BE2C (cell line): Measurements from ENCODE around the gene DCDC1.

ENCODE experiments used
- DNase-seq: peaks from one replicate; pipeline ENCODE4 v3.0.0-alpha.2; 2020
- H3K27me3 ChIP-seq: fragments of 250-450 bp; sonication (Bioruptor Pico); 2 replicates; pipeline ENCODE4 v1.5.1; 2020; ENCODE audit warnings: mild to moderate bottlenecking
- H3K36me3 ChIP-seq: fragments of 250-450 bp; sonication (Bioruptor Pico); 2 replicates; pipeline ENCODE4 v1.5.1; 2020; ENCODE audit warnings: mild to moderate bottlenecking
- H3K4me1 ChIP-seq: fragments of 250-450 bp; sonication (Bioruptor Pico); 2 replicates; pipeline ENCODE4 v1.5.1; 2020
- H3K4me3 ChIP-seq: 2 replicates; pipeline ENCODE4 v1.5.1; 2011; ENCODE audit warnings: low read depth, low read length
- H3K9me3 ChIP-seq: fragments of 250-450 bp; sonication (Bioruptor Pico); 2 replicates; pipeline ENCODE4 v1.5.1; 2020
- TF ChIP-seq, protein P1 (sequence below): IDR thresholded peaks from 2 replicates; pipeline ENCODE4 v1.5.1; 2012; ENCODE audit warnings: mild to moderate bottlenecking, low read depth, low read length

DCDC1 gene

DNA sequence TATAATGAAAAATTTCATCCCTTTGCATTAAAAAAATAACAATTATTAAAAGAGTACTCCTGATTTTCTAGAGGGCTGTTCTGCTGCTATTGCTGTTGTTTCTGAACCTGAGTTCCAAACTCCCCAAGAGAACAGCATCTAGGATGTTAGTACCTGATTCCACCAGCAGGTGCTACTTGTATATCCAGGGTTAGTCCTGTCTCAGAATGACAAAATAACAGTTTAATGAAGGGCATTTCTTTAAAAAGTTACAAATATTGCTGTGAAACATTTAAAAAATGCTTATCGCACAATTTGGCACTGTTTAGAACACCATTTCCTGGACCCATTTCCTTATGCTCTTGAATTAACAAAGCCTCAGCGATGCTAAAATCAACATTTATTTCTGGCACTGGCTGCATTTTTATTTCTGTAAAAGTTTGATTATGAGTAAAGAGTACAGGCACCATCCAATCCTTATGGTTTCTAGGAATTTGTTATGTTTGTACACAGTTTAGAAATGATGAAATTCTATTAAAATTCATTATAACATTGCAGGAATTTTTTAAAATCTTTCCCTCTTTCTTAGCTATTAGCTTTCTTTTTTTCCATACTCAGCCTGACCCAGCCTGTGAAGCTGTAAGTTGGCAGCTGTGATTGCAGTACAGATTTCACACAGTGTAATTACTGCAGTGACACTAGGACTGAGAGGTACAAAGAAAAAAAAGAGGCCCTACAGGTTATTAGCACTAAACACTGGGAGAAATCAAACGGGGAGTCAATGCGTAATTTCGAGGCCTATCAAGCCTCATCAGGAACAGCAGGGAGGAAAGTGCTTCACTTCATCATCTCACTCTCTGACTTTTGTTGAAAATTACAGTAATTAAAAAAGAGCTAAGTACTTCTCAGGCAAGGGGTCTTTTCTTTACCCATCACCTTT is 208.8 kb downstream of the DCDC1 start:
- TF ChIP-seq, protein P1, sequence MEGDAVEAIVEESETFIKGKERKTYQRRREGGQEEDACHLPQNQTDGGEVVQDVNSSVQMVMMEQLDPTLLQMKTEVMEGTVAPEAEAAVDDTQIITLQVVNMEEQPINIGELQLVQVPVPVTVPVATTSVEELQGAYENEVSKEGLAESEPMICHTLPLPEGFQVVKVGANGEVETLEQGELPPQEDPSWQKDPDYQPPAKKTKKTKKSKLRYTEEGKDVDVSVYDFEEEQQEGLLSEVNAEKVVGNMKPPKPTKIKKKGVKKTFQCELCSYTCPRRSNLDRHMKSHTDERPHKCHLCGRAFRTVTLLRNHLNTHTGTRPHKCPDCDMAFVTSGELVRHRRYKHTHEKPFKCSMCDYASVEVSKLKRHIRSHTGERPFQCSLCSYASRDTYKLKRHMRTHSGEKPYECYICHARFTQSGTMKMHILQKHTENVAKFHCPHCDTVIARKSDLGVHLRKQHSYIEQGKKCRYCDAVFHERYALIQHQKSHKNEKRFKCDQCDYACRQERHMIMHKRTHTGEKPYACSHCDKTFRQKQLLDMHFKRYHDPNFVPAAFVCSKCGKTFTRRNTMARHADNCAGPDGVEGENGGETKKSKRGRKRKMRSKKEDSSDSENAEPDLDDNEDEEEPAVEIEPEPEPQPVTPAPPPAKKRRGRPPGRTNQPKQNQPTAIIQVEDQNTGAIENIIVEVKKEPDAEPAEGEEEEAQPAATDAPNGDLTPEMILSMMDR = peak; percentile 17; the same call in 1 of the 2 replicates
- H3K9me3 ChIP-seq = no peaks in the 10 kb centered on the region
- H3K36me3 ChIP-seq = no peaks in the 10 kb centered on the region
- DNase-seq = no peak
- H3K4me1 ChIP-seq = no peaks in the 10 kb centered on the region
- H3K27me3 ChIP-seq = no peaks in the 10 kb centered on the region
- H3K4me3 ChIP-seq = no peak overlapping the region

DNA sequence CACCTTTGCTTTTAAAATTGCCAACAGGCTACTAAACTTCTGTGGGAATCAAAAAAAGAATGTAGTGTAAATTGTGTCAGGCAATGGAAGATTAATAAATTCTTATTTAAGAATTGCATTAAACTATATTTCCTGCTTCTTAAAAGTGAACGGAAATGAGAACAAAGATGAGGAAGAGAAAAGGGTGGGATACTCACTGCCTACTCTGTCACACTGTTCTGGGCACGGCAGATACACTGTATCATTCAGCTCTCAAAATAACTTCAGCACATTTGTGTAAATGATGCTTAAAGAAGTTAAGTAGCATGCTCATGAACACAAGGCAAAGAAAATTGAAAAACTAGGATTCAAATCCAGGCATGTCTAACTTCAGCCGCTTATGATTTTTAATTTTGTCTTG is 218.7 kb downstream of the DCDC1 start:
- TF ChIP-seq, protein P1 = no peak
- no peak overlapping the region for H3K4me3 ChIP-seq
- no peaks in the 10 kb centered on the region for H3K4me1 ChIP-seq
- no peak for DNase-seq
- H3K9me3 ChIP-seq = no peaks in the 10 kb centered on the region
- H3K27me3 ChIP-seq = no peaks in the 10 kb centered on the region
- no peaks in the 10 kb centered on the region for H3K36me3 ChIP-seq

DNA sequence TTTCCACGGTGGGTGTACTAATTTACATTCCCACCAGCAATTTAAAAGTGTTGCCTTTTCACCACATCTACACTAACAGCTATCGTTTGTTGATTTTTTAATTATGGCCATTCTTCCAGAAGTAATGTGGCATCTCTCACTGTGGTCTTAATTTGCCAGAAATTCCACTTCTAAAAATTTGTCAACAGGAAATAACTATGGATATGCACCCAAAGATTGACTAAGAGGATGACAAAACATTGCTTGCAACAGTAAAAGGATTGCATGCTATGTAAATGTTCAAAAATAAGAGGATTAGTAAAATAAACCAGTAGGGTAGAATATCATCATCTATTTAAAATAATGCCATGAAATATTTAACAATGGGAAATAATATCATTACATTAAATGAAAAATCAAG is 219.5 kb downstream of the DCDC1 start:
- TF ChIP-seq, protein P1 = no peak
- H3K4me3 ChIP-seq = no peak overlapping the region
- H3K27me3 ChIP-seq = no peaks in the 10 kb centered on the region
- H3K4me1 ChIP-seq = no peaks in the 10 kb centered on the region
- no peaks in the 10 kb centered on the region for H3K36me3 ChIP-seq
- DNase-seq = no peak
- no peaks in the 10 kb centered on the region for H3K9me3 ChIP-seq

DNA sequence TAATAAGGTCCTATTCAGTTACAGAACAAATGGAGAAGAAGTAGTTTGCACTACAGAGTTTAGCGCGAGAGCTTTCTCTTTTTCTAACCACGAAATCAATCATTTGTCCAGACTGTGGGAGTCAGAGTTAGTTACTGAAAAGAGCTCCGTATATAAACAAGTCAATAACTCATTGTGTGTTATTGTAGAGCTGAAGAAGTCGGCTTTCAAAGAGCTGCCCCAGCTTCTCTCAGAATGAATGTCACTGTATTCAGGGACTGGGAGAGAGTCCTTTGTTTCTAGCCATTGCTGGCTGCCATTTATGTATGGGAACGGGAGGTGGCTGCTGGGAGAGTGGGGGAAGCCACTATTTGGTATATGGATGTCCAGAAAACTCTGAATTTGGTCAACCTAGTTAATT is 227.8 kb downstream of the DCDC1 start:
- no peak for DNase-seq
- no peak overlapping the region for H3K4me3 ChIP-seq
- H3K9me3 ChIP-seq = no peaks in the 10 kb centered on the region
- no peaks in the 10 kb centered on the region for H3K36me3 ChIP-seq
- TF ChIP-seq, protein P1 = no peak
- no peaks in the 10 kb centered on the region for H3K4me1 ChIP-seq
- H3K27me3 ChIP-seq = no peaks in the 10 kb centered on the region

DNA sequence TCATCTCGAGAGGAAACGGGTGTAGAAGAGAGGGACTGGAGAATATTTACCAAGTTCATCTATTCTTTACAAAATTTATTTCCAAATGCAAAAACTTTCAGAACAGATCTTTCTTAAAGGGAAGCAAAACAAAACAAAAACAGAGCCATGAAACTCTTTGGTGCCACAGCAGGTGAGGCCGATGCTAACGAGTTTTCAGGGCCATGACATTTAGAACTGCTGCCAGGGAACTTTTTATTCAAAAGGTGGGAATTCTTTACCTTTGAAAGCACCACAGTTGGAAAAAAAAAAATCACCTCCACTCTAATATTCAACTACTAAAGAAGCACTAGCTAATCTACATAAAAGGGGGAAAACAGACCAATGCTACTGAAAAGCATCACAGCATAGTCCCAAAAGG is 230.1 kb downstream of the DCDC1 start:
- Histone ChIP-seq H3K9me3 (no peaks in the 10 kb centered on the region), H3K4me3 (no peak overlapping the region), H3K36me3 (no peaks in the 10 kb centered on the region), H3K4me1 (no peaks in the 10 kb centered on the region), H3K27me3 (no peaks in the 10 kb centered on the region)
- no peak for DNase-seq
- TF ChIP-seq, protein P1 = no peak
